ENCODE measurements around the gene SENP6. TPM values are rescaled to one million over a fixed set of nuclear protein-coding genes. Genes with fewer than 3 reads are reported as not detected.

Gene SENP6
- total and polyA plus RNA-seq, 5 experiments from 2014 or later: 48.4 to 147 (median 67.3) TPM

GRCh38 chr6:75758061-75758460 lies 156.4 kb downstream of the SENP6 start:
- Mint-ChIP-seq H3K36me3 (no peaks in the 10 kb centered on the region), H3K27me3 (peaks cover 13 to 44% (median 19%) of the 10 kb centered on the region in 5 donors), H3K9me3 (no peaks in the 10 kb centered on the region), H3K27ac (no peak overlapping the region), H3K4me3 (no peak overlapping the region), H3K4me1 (peaks cover 0 to 6% (median 0%) of the 10 kb centered on the region in 4 donors)
- no peak for DNase-seq
- no peak for ATAC-seq
- POLR2A ChIA-PET: no interaction called here

- H3K27ac Mint-ChIP-seq: no peak overlapping the region
- H3K36me3 Mint-ChIP-seq: peaks cover 0 to under 1% (median 0%) of the 10 kb centered on the region in 3 donors
- POLR2A ChIA-PET: no interaction called here
- peaks cover 0 to 6% (median 0%) of the 10 kb centered on the region in 4 donors for H3K4me1 Mint-ChIP-seq
- no peak for DNase-seq
- H3K4me3 Mint-ChIP-seq: no peak overlapping the region
- H3K9me3 Mint-ChIP-seq: no peaks in the 10 kb centered on the region
- no peak for ATAC-seq
- peaks cover 16 to 44% (median 22%) of the 10 kb centered on the region in 5 donors for H3K27me3 Mint-ChIP-seq
These were observed 157.5 kb downstream of the SENP6 start for GRCh38 chr6:75759207-75759606.

GRCh38 chr6:75760320-75760719 lies 158.6 kb downstream of the SENP6 start:
- DNase-seq (no peak), ATAC-seq (no peak)
- Mint-ChIP-seq H3K4me1 (peaks cover 0 to 6% (median 0%) of the 10 kb centered on the region in 4 donors), H3K27me3 (peaks cover 16 to 43% (median 24%) of the 10 kb centered on the region in 5 donors), H3K36me3 (peaks cover 0 to 2% (median 0%) of the 10 kb centered on the region in 3 donors), H3K9me3 (no peaks in the 10 kb centered on the region), H3K27ac (no peak overlapping the region), H3K4me3 (no peak overlapping the region)
- POLR2A ChIA-PET: no interaction called here

- peaks cover 0 to 2% (median 0%) of the 10 kb centered on the region in 3 donors for H3K36me3 Mint-ChIP-seq
- H3K4me1 Mint-ChIP-seq: peaks cover 0 to 6% (median 0%) of the 10 kb centered on the region in 4 donors
- H3K27ac Mint-ChIP-seq: no peak overlapping the region
- no peak for DNase-seq
- peaks cover 17 to 34% (median 24%) of the 10 kb centered on the region in 5 donors for H3K27me3 Mint-ChIP-seq
- H3K4me3 Mint-ChIP-seq: no peak overlapping the region
- no peaks in the 10 kb centered on the region for H3K9me3 Mint-ChIP-seq
- POLR2A ChIA-PET: no interaction called here
- ATAC-seq: no peak
These were observed 159.8 kb downstream of the SENP6 start for GRCh38 chr6:75761489-75761888.

GRCh38 chr6:75762063-75762462 lies 160.4 kb downstream of the SENP6 start:
- Mint-ChIP-seq H3K27me3 (peaks cover 17 to 33% (median 25%) of the 10 kb centered on the region in 5 donors), H3K36me3 (peaks cover 0 to 2% (median 0%) of the 10 kb centered on the region in 3 donors), H3K27ac (no peak overlapping the region), H3K4me3 (no peak overlapping the region), H3K9me3 (no peaks in the 10 kb centered on the region), H3K4me1 (peaks cover 0 to 6% (median 0%) of the 10 kb centered on the region in 4 donors)
- no peak for ATAC-seq
- POLR2A ChIA-PET: interaction anchor here (0.7 kb wide), 1 partner anchor 37 kb away, joined by 3 read pairs; no protein-coding TSS in a partner anchor
- DNase-seq: no peak

- Mint-ChIP-seq H3K4me1 (no peaks in the 10 kb centered on the region), H3K9me3 (no peaks in the 10 kb centered on the region), H3K36me3 (peaks cover 0 to 2% (median 0%) of the 10 kb centered on the region in 3 donors), H3K27me3 (peaks cover 5 to 19% (median 16%) of the 10 kb centered on the region in 5 donors), H3K4me3 (no peak overlapping the region), H3K27ac (no peak overlapping the region)
- POLR2A ChIA-PET: no interaction called here
- DNase-seq (no peak), ATAC-seq (no peak)
These were observed 164.7 kb downstream of the SENP6 start for GRCh38 chr6:75766387-75766786.

Other genes starting within 250 kb of the SENP6 start
- gene FILIP1, start 108.1 kb upstream of the SENP6 start, total RNA-seq: not detected
- under 1 TPM; 0.02 to 0.11 (median 0.02) TPM for gene FILIP1, start 108.1 kb upstream of the SENP6 start, polyA plus RNA-seq
- gene MYO6, start 147.4 kb downstream of the SENP6 start, total RNA-seq: 1 to 10 TPM; 1.5 to 1.8 TPM
- gene MYO6, start 147.4 kb downstream of the SENP6 start, polyA plus RNA-seq: 1 to 10 TPM in 1 of 3 donors, under 1 TPM in 2; 0.91 to 5.6 (median 0.97) TPM